Esophagus muscularis mucosa (tissue), 4 donors: ENCODE results near the gene LYPD5. TPM values are rescaled to one million over a fixed set of nuclear protein-coding genes. Genes with fewer than 3 reads are reported as not detected.
"Not testable (repeated sequence)": the region's sequence is repeated elsewhere in the genome, so short reads cannot be mapped to it uniquely, and the experiment has no call there.

Experiments
- DNase-seq: peaks from one replicate; pipeline ENCODE4 v3.0.0-alpha.2; 2017; ENCODE audit errors: extremely low spot score
- H3K27ac ChIP-seq, 4 donors: fragments of 200-600 bp; sonication (generic); replicated peaks in 1 of 4; 1 replicate in 3 of 4; 2 replicates in 1 of 4; pipeline ENCODE4 v1.5.1; 2016 to 2019; ENCODE audit warnings: mild to moderate bottlenecking in 1 of 4
- H3K27me3 ChIP-seq, 4 donors: fragments of 200-600 bp; sonication (generic); one replicate each; pipeline versions ENCODE4 v1.5.1 to v1.6.0; 2016 to 2019
- H3K36me3 ChIP-seq, 4 donors: fragments of 200-600 bp; sonication (generic); one replicate each; pipeline ENCODE4 v1.5.1; 2016 to 2019
- H3K4me1 ChIP-seq, 4 donors: fragments of 200-600 bp; sonication (generic); one replicate each; pipeline ENCODE4 v1.5.1; 2016 to 2019
- H3K4me3 ChIP-seq, 4 donors: fragments of 200-600 bp; sonication (generic); 1 replicate in 2 of 4; 2 replicates in 2 of 4; pipeline ENCODE4 v1.5.1; 2016 to 2019; ENCODE audit warnings: mild to moderate bottlenecking in 4 of 4, moderate library complexity in 1 of 4
- H3K9me3 ChIP-seq, 4 donors: fragments of 200-600 bp; sonication (generic); 1 replicate in 3 of 4; 2 replicates in 1 of 4; pipeline ENCODE4 v1.5.1; 2016 to 2019
- EP300 ChIP-seq: sonication (generic); formaldehyde crosslinking; IDR thresholded peaks from one replicate; pipeline ENCODE4 v1.6.1; 2017; ENCODE audit warnings: antibody characterized with exemption
- POLR2A ChIP-seq: fragments of 450-650 bp; IDR thresholded peaks from one replicate; pipeline ENCODE4 v1.6.1; 2017; ENCODE audit warnings: antibody characterized with exemption, moderate library complexity, mild to moderate bottlenecking, low read depth
- POLR2AphosphoS5 ChIP-seq, 2 donors: sonication (generic); formaldehyde crosslinking; IDR thresholded peaks; one replicate each; pipeline ENCODE4 v1.6.1; 2017; ENCODE audit warnings: antibody characterized with exemption in 2 of 2
- WGBS: methylation state at CpG from one replicate; pipeline ENCODE4 v1.1.5; 2018; 5-methylcytosine and 5-hydroxymethylcytosine counted together
- intact Hi-C: fragments of 100-400 bp; cut with DNase I; formaldehyde crosslinking; loops from one replicate; pipeline ENCODE4 v1.15.1; 2023
- total RNA-seq, 4 donors: library from RNA; depleted of rRNA; stranded (reverse); fragments of >200 nt; gene quantifications; one replicate each; pipeline versions ENCODE4 v1.1.0 to v1.2.1, GENCODE V29; 2016
- TF ChIP-seq, protein P1 (sequence below), 3 experiments: fragments of 200-600 bp in 2 of 3; fragments of 450-650 bp in 1 of 3; sonication (generic) in 2 of 3; IDR thresholded peaks; one replicate each; pipeline ENCODE4 v1.5.1; 2017 to 2019; ENCODE audit warnings: antibody characterized with exemption in 3 of 3, mild to moderate bottlenecking in 2 of 3, moderate library complexity in 1 of 3

LYPD5 gene
- total RNA-seq, 4 donors from 2014 or later, result 2.8 to 12.0 (median 8.2) TPM

DNA sequence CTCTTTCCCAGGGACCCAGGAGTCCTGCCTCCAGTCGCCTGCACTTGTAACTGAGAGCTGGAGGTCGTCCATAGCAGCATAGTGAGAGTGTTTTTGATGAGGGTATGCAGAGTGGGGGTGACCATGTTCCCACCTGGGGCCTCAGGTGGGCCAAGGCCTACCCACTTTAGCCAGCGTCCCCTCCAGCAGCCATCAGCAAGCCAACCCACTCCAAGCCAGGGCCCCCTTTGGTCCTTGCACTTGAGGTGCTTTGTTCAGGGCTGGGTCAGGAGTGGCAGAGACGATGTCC, 35.5 kb downstream of the LYPD5 start:
- TF ChIP-seq EP300 (no peak), POLR2AphosphoS5 (IDR thresholded peaks at IDR 0.05) (no peak), POLR2A (no peak)
- TF ChIP-seq, protein P1, sequence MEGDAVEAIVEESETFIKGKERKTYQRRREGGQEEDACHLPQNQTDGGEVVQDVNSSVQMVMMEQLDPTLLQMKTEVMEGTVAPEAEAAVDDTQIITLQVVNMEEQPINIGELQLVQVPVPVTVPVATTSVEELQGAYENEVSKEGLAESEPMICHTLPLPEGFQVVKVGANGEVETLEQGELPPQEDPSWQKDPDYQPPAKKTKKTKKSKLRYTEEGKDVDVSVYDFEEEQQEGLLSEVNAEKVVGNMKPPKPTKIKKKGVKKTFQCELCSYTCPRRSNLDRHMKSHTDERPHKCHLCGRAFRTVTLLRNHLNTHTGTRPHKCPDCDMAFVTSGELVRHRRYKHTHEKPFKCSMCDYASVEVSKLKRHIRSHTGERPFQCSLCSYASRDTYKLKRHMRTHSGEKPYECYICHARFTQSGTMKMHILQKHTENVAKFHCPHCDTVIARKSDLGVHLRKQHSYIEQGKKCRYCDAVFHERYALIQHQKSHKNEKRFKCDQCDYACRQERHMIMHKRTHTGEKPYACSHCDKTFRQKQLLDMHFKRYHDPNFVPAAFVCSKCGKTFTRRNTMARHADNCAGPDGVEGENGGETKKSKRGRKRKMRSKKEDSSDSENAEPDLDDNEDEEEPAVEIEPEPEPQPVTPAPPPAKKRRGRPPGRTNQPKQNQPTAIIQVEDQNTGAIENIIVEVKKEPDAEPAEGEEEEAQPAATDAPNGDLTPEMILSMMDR (IDR thresholded peaks at IDR 0.05), result no peak
- H3K4me1 ChIP-seq, result peaks cover 0 to 25% (median 19%) of the 10 kb centered on the region in 4 donors
- no peaks in the 10 kb centered on the region for H3K9me3 ChIP-seq
- no peaks in the 10 kb centered on the region for H3K36me3 ChIP-seq
- no peak overlapping the region for H3K27ac ChIP-seq
- WGBS, result 68% methylated on average over 3 of the region's 4 CpGs
- intact Hi-C loops, result no loop called here
- no peak for DNase-seq
- H3K27me3 ChIP-seq, result peaks cover 0 to 5% (median 0%) of the 10 kb centered on the region in 4 donors
- H3K4me3 ChIP-seq, result no peak overlapping the region

DNA sequence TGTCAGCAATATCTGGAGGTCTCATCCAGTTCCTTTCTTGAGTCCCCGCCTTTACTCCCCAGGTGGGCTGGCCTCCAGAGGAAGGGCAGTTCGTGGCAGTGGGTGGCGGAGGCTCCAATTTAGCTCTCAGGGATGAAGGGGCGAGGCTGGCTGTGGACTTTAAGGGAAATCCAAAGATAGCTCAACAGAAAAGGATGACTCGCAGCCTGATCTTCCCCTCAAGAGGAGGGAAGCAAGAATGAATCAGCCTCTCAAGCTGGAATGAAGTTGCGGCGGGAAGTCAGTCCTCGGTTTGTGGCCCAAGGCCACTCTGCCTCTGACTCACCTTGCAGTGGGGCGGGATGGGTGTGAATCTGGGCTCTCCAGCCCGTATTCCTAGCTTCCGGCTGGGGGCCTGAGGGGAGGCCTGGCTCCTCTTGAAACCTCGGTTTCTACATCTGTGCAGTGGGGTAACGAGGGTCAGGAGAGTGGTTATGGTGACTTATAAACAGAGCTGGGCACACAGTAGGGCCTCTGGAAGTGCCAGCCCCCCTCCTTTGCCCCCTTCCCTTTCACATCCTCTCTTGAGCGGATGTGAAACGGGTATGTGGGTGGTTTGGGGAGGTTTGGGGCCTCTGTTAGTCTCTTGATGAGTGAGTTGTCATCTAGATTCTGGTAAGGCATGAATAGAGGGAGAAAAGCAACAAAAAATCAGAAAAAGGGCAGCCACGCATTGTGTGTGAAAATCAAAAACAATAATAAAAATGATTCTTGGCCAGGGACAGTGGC, 37.0 kb downstream of the LYPD5 start:
- WGBS, result 43% methylated on average over 16 of the region's 16 CpGs
- DNase-seq, result no peak
- intact Hi-C loops, result no loop called here
- Histone ChIP-seq H3K4me3 (no peak overlapping the region), H3K36me3 (no peaks in the 10 kb centered on the region), H3K9me3 (no peaks in the 10 kb centered on the region), H3K4me1 (peaks cover 0 to 25% (median 19%) of the 10 kb centered on the region in 4 donors), H3K27ac (peak overlapping the region; percentile 48 to 75 (median 62)), H3K27me3 (peaks cover 0 to 5% (median 0%) of the 10 kb centered on the region in 4 donors)
- TF ChIP-seq POLR2AphosphoS5 (IDR thresholded peaks at IDR 0.05) (peak; percentile 34 to 49), EP300 (no peak)
- TF ChIP-seq, protein P1 (IDR thresholded peaks at IDR 0.05), result no peak

DNA sequence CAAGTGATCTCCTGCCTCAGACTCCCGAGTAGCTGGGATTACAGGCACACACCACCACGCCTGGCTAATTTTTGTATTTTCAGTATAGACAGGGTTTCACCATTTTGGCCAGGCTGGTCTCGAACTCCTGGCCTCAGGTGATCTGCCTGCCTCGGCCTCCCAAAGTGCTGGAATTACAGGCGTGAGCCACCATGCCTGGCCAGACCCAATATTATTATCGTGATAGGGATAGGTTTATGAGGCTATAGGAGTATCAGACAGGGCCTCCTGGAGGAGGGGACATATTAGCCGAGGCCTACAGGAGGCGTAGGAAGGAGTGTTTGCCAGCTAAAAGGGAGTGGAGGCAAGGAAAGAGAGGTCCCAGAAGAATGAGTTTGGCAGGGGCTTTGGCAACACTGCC, 37.6 kb downstream of the LYPD5 start:
- H3K9me3 ChIP-seq, H3K27me3 ChIP-seq, H3K4me3 ChIP-seq, intact Hi-C loops, H3K36me3 ChIP-seq, DNase-seq: not testable (repeated sequence)
- 72% methylated on average over 8 of the region's 8 CpGs for WGBS
- Histone ChIP-seq H3K4me1 (peaks cover 0 to 25% (median 19%) of the 10 kb centered on the region in 4 donors), H3K27ac (peak overlapping the region; percentile 48 to 75 (median 62))

DNA sequence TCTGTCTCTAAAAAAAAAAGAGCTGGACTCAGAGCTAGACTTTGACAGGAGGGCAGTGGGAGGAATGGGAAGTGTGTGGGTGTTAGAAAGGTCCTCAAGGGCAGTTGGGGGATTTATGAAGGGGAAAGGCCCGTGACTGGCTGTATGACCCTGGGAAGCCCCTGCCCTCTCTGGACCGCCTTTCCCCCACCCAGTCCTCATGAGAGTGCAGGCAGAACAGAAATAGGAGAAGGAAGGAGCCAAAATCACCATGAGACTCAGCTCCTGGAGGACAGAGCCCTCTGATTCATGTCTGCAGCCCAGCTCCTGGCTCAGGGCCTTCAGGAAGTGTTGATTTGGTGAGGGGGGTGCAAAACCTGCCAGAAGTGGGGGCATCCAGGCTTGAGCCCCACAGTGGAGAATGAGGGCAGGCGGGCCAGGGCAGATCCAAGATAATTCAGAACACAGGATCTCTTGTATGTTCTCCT, 38.7 kb downstream of the LYPD5 start:
- 55% methylated on average over 3 of the region's 3 CpGs for WGBS
- peak overlapping the region in 1 of 4 donors; percentile 46 for H3K27ac ChIP-seq
- H3K4me3 ChIP-seq, result no peak overlapping the region
- no peaks in the 10 kb centered on the region for H3K9me3 ChIP-seq
- peaks cover 0 to 5% (median 0%) of the 10 kb centered on the region in 4 donors for H3K27me3 ChIP-seq
- TF ChIP-seq POLR2A (no peak), EP300 (no peak), POLR2AphosphoS5 (IDR thresholded peaks at IDR 0.05) (no peak)
- TF ChIP-seq, protein P1 (IDR thresholded peaks at IDR 0.05), result no peak
- H3K4me1 ChIP-seq, result peaks cover 0 to 25% (median 19%) of the 10 kb centered on the region in 4 donors
- intact Hi-C loops, result no loop called here
- DNase-seq, result no peak
- H3K36me3 ChIP-seq, result no peaks in the 10 kb centered on the region

DNA sequence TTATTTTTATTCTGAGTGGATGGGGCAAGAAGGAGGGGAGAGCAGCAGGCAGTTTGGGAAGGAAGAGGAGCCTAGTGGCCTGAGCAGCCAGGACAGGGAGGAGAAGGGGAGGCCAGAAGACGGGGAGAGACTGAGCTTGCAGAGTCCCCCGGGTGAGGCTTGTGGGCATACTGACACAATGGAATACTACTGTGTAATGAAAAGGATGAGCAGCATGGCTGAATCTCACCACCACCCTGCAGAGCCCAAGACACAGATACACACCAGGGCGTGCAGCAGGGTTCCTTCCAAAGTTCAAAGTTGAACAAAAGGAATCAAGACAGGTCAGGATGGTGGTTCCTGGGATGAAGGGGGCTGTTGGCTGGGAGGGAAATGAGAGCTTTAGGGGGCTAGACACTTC, 39.4 kb downstream of the LYPD5 start:
- intact Hi-C loops, result no loop called here
- Histone ChIP-seq H3K27me3 (peaks cover 0 to 5% (median 0%) of the 10 kb centered on the region in 4 donors), H3K27ac (no peak overlapping the region), H3K4me1 (peaks cover 0 to 25% (median 19%) of the 10 kb centered on the region in 4 donors), H3K36me3 (no peaks in the 10 kb centered on the region), H3K9me3 (no peaks in the 10 kb centered on the region), H3K4me3 (no peak overlapping the region)
- 88% methylated on average over 3 of the region's 3 CpGs for WGBS
- no peak for DNase-seq
- TF ChIP-seq POLR2A (no peak), POLR2AphosphoS5 (IDR thresholded peaks at IDR 0.05) (no peak), EP300 (no peak)
- TF ChIP-seq, protein P1 (IDR thresholded peaks at IDR 0.05), result no peak
